PFSK-1 (cell line): ENCODE results near the gene FAM163B.

Experiments used
- POLR2AphosphoS5 ChIP-seq: IDR thresholded peaks from 2 replicates; pipeline ENCODE4 v1.6.1; 2012; ENCODE audit warnings: low read depth, mild to moderate bottlenecking, control low read depth, low read length, moderate library complexity
- REST ChIP-seq, 2 experiments: IDR thresholded peaks; 2 replicates each; pipeline versions ENCODE4 v1.6.1 to v1.8.0; 2011 to 2012; ENCODE audit warnings: low read depth in 2 of 2, low read length in 2 of 2, control low read depth in 1 of 2, inconsistent platforms in 1 of 2, mild to moderate bottlenecking in 1 of 2, moderate library complexity in 1 of 2; ENCODE audit not compliant: insufficient read depth in 1 of 2

- TF ChIP-seq REST (IDR thresholded peaks at IDR 0.05; ENCODE audit: insufficient read depth in 1 of 2, low read depth in 2 of 2, low read length in 2 of 2) = no peak
- TF ChIP-seq POLR2AphosphoS5 = no peak
These were observed 31.5 kb downstream of the FAM163B start for GRCh38 chr9:133577737-133578112.
